Forelimb muscle (tissue), 1 donor: ENCODE measurements around the gene SORBS2. TPM values are rescaled to one million over a fixed set of nuclear protein-coding genes. Genes with fewer than 3 reads are reported as not detected.

Experiments used
- DNase-seq: peaks from one replicate; pipeline ENCODE4 v3.0.0-alpha.2; 2013; ENCODE audit warnings: low read depth
- polyA plus RNA-seq: library from polyadenylated mRNA; unstranded; fragments of 120-200 nt; gene quantifications from one replicate; pipeline ENCODE4 v1.2.1, GENCODE V29; 2013; ENCODE audit not compliant: insufficient read length

The SORBS2 gene
- polyA plus RNA-seq, 1 donor: 21.3 TPM

- no peak for DNase-seq
Measured at GRCh38 chr4:185835336-185835735, 23.3 kb upstream of the SORBS2 start.

DNA sequence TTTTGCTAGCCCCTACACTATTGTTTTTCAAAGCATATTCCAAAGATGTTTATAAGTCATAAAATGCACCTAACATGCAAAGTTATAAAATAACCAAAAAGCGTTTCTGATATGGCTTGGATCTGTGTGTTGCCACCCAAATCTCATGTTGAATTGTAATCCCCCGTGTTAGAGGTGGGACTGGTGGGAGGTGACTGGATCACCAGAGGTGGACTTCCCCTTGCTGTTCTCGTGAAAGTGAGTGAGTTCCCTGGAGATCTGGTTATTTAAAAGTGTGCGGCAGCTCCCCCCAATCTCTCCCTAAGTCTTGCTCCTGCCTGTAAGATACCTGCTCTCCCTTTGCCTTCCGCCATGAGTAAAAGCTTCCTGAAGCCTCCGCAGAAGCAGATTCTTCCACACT, 22.8 kb upstream of the SORBS2 start:
- no peak for DNase-seq

DNA sequence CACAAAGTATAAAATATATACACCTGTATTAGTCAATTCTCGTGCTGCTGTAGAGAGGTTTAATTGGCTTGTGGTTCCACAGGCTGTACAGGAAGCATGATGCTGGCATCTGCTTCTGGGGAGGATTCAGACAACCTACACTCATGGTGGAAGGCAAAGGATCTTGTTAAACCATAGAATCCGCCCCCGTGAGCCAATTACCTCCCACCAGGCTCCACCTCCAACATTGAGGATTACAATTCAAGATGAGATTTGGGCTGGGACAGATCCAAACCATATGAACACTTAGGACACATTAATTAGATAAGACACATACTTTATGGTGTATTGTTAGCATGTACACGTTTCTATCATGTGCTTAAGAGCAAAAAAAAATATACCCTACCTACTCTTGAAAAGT, 22.1 kb upstream of the SORBS2 start:
- no peak for DNase-seq

GRCh38 chr4:185833055-185833598, 21.1 kb upstream of the SORBS2 start:
- no peak for DNase-seq

- no peak for DNase-seq
Measured at GRCh38 chr4:185831125-185831815, 19.3 kb upstream of the SORBS2 start.

DNA sequence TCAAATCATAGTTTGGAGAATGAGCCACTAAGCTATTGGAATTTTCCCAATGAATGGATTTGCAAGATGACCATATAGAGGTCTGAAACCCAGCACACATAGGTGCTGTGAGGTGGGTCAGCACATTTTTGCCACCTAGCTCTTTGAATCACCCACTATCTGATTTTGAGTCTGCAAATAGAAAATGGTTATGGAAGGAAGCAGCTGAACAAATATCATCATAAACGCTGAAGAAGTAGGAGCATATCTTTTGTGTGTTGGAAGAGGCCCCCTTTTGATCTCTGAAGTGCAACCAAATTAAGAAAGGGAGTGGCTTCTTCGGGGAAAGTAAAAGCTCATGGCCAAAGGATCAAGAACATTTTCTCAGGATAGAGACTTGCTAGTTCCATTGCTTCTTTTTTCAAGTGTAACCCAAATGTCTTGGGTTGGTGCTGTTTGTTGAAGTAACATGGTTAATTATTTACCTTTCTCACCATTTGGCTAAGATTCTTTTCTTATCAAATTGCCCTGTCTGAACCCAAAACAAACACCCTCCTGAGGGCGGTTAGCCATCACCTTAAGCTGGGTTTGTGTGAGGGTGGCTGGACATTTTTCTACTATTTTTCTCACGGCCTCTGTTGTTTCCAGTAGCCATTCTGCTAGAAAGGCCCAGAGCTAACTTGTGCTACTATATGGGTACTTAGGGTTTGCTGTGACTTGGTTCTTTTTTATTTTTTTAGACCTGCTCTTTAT, 18.4 kb upstream of the SORBS2 start:
- no peak for DNase-seq

DNA sequence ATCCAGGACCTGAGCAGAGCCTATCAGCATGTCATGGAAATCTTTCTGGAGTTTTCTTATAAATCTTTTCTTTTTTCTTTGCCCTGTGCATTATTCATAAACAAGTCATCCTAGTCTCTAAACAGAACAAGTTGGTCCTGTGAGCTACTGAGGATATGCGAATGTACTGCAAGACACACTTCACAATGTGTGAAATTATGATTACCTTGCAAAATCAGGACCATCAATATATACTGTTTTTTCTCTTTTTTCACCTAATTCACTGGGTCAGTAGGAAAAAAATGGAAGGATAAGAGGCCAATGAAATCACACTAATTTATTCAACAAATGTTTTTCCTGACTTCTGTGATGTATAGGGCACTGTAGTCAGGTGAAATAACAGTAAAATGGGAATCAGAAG, 14.4 kb upstream of the SORBS2 start:
- DNase-seq: no peak

- no peak for DNase-seq
Measured at GRCh38 chr4:185825737-185826136, 13.7 kb upstream of the SORBS2 start.

GRCh38 chr4:185822791-185823190, 10.8 kb upstream of the SORBS2 start:
- no peak for DNase-seq

DNA sequence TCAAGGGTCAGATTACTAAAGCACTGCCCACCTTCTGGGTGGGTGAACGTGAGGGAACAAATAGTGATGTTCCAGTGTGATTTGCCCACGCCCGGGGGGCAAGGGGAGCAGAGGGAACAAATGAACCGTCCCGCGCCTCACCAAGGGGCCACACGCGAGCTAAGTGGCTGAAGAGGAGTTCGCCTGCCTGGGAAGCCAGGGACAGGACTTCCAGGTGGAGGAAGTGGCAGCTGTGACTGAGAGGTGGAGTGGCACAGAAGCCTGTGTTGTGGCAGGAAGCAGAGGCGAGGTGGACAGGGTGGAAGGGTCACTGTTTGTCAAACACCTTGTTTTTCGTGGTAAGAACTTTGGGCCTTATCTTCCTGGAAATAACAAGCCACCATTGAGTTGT, 9.0 kb upstream of the SORBS2 start:
- no peak for DNase-seq

DNA sequence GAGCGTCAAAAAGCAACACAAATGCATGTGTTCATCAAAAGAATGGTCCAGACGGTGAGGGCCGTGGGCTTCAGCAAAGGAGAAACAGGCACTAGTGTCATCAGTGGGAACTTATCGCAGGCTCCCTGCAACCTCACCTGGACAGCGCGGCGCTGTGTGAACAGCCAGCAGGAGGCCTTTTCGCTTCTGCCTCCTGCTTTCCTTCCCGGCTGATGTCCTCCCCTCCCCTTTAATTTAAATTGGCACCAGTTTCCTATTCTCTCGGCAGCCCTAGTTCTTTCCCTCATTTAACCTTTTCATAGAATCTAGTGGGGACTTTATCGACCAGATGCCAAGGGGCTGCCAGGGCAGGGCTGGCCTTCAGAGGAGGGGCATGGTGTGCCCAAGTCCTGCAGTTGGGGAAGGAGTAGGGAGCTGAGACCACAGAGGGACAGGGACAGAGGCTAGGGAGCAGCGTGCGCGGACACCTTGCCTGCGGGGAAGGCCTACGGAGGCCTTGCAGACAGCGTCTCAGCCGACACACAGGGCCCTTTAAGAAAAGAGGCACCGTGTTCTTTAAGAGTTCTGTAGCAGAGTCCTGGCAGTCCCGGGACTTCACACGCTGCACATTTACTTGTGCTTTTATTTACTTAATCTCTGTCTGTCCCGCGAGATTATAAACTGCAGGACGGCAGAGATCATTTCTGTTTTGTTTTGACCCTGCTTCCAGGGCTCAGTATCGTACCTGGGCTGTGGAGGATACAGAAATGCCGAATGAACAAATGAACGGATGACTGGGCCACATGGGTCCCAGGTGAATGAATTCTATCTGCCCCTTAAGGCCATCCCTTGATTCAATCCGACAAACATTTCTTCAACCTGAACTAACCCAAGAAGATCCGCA, 8.4 kb upstream of the SORBS2 start:
- DNase-seq: no peak

DNA sequence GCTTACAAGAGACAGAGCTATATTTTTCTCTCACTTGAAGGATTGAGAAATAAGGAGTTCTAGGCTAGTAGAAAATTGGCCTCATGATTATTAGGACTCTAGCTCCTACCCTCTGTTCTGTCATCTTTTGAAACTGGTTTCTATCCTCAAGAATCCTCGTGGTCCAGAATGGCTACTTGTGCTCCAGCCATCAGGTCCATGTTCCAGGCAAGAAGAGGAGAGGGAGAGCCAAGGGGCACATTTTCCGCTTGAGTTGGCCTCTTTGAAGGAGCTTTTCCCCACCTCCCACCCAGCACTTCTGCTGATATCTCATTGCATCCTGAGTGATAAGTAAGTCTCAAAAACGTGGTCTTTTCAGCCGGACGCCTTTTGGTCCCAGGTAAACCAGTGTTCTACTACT, 7.2 kb upstream of the SORBS2 start:
- no peak for DNase-seq

DNA sequence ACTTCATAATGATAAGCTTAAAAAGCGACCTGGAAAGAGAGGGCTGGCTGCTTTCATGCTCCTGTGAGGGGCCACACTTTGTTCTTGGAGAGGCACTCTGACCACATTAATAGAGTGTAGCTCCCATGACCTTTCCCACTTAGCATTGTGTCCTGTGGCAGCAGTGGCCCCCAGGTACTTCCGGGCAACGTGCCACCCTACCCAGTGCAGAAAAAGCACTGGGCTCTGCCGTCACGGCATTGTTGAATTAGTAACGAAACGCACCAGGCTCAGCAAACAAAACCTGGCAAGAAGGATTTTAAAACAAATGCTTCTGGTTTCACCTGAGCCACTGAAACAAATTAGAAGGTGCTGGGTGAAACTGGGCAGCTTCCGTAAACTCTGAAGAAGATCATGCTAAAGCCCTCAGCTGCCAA, 5.4 kb upstream of the SORBS2 start:
- no peak for DNase-seq

DNA sequence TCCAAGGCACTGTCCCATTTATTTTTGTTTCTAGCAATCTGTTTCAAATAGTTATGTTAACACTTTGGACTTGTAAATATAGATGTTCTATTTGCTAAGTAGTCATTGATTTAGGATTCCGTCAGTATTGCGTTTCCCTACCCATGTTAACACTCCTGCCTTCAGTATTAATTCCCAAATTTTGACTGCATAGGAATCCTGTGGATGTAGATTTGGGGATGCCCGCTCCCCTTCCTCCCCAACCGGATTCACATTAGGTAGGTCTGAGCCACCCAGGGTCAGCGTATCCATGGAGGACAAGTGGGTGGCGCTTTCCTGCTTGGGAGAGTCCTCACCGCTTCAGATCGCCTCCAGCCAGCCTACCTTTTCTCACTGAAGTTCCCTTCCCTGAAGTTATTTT, 1.1 kb upstream of the SORBS2 start:
- no peak for DNase-seq

- DNase-seq: no peak
Measured at GRCh38 chr4:185810746-185811508, 1.1 kb downstream of the SORBS2 start.

GRCh38 chr4:185809533-185810071, 2.4 kb downstream of the SORBS2 start:
- DNase-seq: no peak

- DNase-seq: no peak
Measured at GRCh38 chr4:185809121-185809520, 2.9 kb downstream of the SORBS2 start.

- no peak for DNase-seq
Measured at GRCh38 chr4:185805979-185806378, 6.0 kb downstream of the SORBS2 start.

- no peak for DNase-seq
Measured at GRCh38 chr4:185805262-185805802, 6.7 kb downstream of the SORBS2 start.

DNA sequence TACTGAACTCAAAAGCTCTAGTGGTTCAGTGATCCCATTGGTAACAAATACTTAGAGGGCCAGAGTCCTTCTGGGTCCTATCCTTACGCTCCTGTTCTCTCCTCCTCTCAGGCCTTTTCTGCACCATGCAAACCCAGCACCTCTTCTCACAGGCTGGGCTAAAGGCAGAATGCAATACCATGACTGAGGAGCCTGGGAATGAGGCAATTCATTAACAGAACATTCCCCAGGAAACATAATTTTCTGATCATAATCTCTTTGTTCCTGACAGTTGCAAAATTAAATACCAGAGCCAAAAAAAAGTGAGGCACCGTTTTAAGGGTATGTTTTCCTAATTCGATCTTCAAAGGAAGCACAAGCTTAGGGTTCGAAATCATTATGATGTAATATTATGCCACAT, 9.0 kb downstream of the SORBS2 start:
- no peak for DNase-seq

GRCh38 chr4:185801471-185801870, 10.5 kb downstream of the SORBS2 start:
- no peak for DNase-seq
